HepG2 (cell line): ENCODE data around the gene DYDC2. TPM values are rescaled to one million over a fixed set of nuclear protein-coding genes. Genes with fewer than 3 reads are reported as not detected.

ENCODE experiments used
- ATAC-seq: fragments of 200-7000 bp; cut with Tn5 transposase; 3 replicates; pipeline ENCODE4 v1.9.1; 2020; ENCODE audit warnings: mild to moderate bottlenecking, moderate library complexity
- BruUV-seq: library from RNA; stranded (reverse); fragments of 400-500 nt; replicated peaks from 2 replicates; lab custom pipeline; 2021; lab: Mats Ljungman, UMichigan
- CTCF ChIA-PET: fragments of 300-600 bp; formaldehyde crosslinking; extraction: SDS; loops from one replicate; lab custom pipeline; 2021; ENCODE audit warnings: low total read pairs, inconsistent platforms, low intra/inter-chr PET ratio; lab: Yijun Ruan, JAX
- POLR2A ChIA-PET: fragments of 350-600 bp; sonication (Branson Sonifier 250); formaldehyde crosslinking; loops from one replicate; lab custom pipeline; 2020; ENCODE audit warnings: antibody characterized with exemption, inconsistent platforms; lab: Yijun Ruan, JAX
- DNase-seq: peaks from one replicate; pipeline ENCODE4 v3.0.0-alpha.2; 2015; ENCODE audit warnings: low spot score
- FAIRE-seq: peaks from 3 replicates; lab custom pipeline; 2011; peaks lifted over from hg19 to GRCh38; lab: Jason Lieb, UNC
- H2AFZ ChIP-seq: one replicate; pipeline ENCODE4 v1.6.1; 2011; ENCODE audit warnings: low read length, inconsistent platforms
- H3K27ac ChIP-seq: fragments of 300-600 bp; 3 replicates; pipeline ENCODE4 v1.8.0; 2011; ENCODE audit warnings: mixed run types, mild to moderate bottlenecking, mixed read lengths, low read length, inconsistent platforms; ENCODE audit not compliant: insufficient read depth; ENCODE audit errors: extremely low read length
- H3K27me3 ChIP-seq, 2 experiments: fragments of 200-600 bp in 1 of 2; 2 replicates in 1 of 2; 3 replicates in 1 of 2; pipeline versions ENCODE4 v1.6.0 to v1.8.0; 2011; ENCODE audit warnings: low read length in 2 of 2, mild to moderate bottlenecking in 2 of 2, moderate library complexity in 2 of 2, inconsistent platforms in 1 of 2; ENCODE audit not compliant: insufficient read depth in 2 of 2, control insufficient read depth in 1 of 2
- H3K36me3 ChIP-seq, 2 experiments: fragments of 200-600 bp in 1 of 2; replicated peaks in 1 of 2; 2 replicates in 1 of 2; 3 replicates in 1 of 2; pipeline versions ENCODE4 v1.5.1 to v1.8.0; 2011; ENCODE audit warnings: low read length in 2 of 2, inconsistent platforms in 1 of 2; ENCODE audit not compliant: insufficient read depth in 2 of 2, control insufficient read depth in 1 of 2
- H3K4me1 ChIP-seq: 2 replicates; pipeline ENCODE4 v1.5.1; 2012; ENCODE audit warnings: low read length, inconsistent platforms; ENCODE audit not compliant: insufficient read depth
- H3K4me2 ChIP-seq: 2 replicates; pipeline ENCODE4 v1.6.0; 2011; ENCODE audit warnings: low read depth, low read length, inconsistent platforms
- H3K4me3 ChIP-seq, 3 experiments: fragments of 200-600 bp in 1 of 3; sonication (generic), shearing (Covaris generic) in 1 of 3; replicated peaks in 1 of 3; 2 replicates each; pipeline ENCODE4 v1.5.1; 2011 to 2016; ENCODE audit warnings: low read length in 3 of 3, inconsistent platforms in 2 of 3, low read depth in 2 of 3, mild to moderate bottlenecking in 2 of 3, control low read depth in 1 of 3, mixed read lengths in 1 of 3; ENCODE audit not compliant: insufficient read depth in 1 of 3
- H3K79me2 ChIP-seq: one replicate; pipeline ENCODE4 v1.6.1; 2011; ENCODE audit warnings: low read length, inconsistent platforms; ENCODE audit not compliant: insufficient read depth
- H3K9ac ChIP-seq: 2 replicates; pipeline ENCODE4 v1.6.0; 2011; ENCODE audit warnings: mild to moderate bottlenecking, low read depth, low read length, inconsistent platforms; ENCODE audit not compliant: insufficient read depth
- H3K9me3 ChIP-seq: 2 replicates; pipeline ENCODE4 v1.5.1; 2012; ENCODE audit warnings: mild to moderate bottlenecking, low read length
- H4K20me1 ChIP-seq: 2 replicates; pipeline ENCODE4 v1.6.0; 2011; ENCODE audit warnings: inconsistent platforms, mild to moderate bottlenecking, low read length, moderate library complexity; ENCODE audit not compliant: insufficient read depth
- ATF3 ChIP-seq: sonication (generic); formaldehyde crosslinking; IDR thresholded peaks from 2 replicates; pipeline ENCODE4 v1.4.0; 2020; ENCODE audit warnings: missing genetic modification reagents
- ATF6 ChIP-seq: sonication (generic); formaldehyde crosslinking; conservative IDR thresholded peaks from 2 replicates; pipeline ENCODE4 v1.4.0; 2020; ENCODE audit warnings: missing genetic modification reagents
- DPF2 ChIP-seq: sonication (generic); formaldehyde crosslinking; IDR thresholded peaks from 2 replicates; pipeline ENCODE4 v1.4.0; 2020; ENCODE audit warnings: mild to moderate bottlenecking, low read depth, missing genetic modification reagents, borderline replicate concordance
- FUBP1 ChIP-seq: sonication (generic); formaldehyde crosslinking; IDR thresholded peaks from 2 replicates; pipeline ENCODE4 v1.5.1; 2020; ENCODE audit warnings: missing genetic modification reagents, mild to moderate bottlenecking, borderline replicate concordance
- NKX3-1 ChIP-seq: sonication (generic); formaldehyde crosslinking; IDR thresholded peaks from 2 replicates; pipeline ENCODE4 v1.5.0; 2020; ENCODE audit warnings: missing genetic modification reagents
- PHB2 ChIP-seq: fragments of 450-650 bp; IDR thresholded peaks from 2 replicates; pipeline ENCODE4 v1.6.1; 2018; ENCODE audit not compliant: partially characterized antibody
- ZBTB34 ChIP-seq: sonication (generic); formaldehyde crosslinking; IDR thresholded peaks from 2 replicates; pipeline ENCODE4 v1.8.0; 2022; ENCODE audit warnings: mild to moderate bottlenecking, missing genetic modification reagents
- ZMAT5 ChIP-seq: sonication (generic); formaldehyde crosslinking; IDR thresholded peaks from 2 replicates; pipeline ENCODE4 v1.5.0; 2020; ENCODE audit warnings: mild to moderate bottlenecking, low read depth, missing genetic modification reagents, borderline replicate concordance
- ZNF30 ChIP-seq: sonication (generic); formaldehyde crosslinking; IDR thresholded peaks from 2 replicates; pipeline ENCODE4 v1.5.0; 2020; ENCODE audit warnings: mild to moderate bottlenecking, missing genetic modification reagents
- ZNF34 ChIP-seq: sonication (generic); formaldehyde crosslinking; IDR thresholded peaks from 2 replicates; pipeline ENCODE4 v1.4.0; 2020; ENCODE audit warnings: mild to moderate bottlenecking, missing genetic modification reagents, borderline replicate concordance
- WGBS: methylation state at CpG from one replicate; pipeline ENCODE4 v1.1.6; 2017; ENCODE audit warnings: low lambda C conversion rate; 5-methylcytosine and 5-hydroxymethylcytosine counted together
- in situ Hi-C: cut with HindIII; loops from 2 replicates; pipeline ENCODE4 v1.10.0; 2017; ENCODE audit warnings: low pct_unique_long_range_greater_than_20kb; ENCODE audit not compliant: extremely low pct_ligation_motif_present
- intact Hi-C: fragments of 100-400 bp; cut with micrococcal nuclease; formaldehyde crosslinking; loops from one replicate; pipeline ENCODE4 v1.10.0; 2022; ENCODE audit not compliant: unreplicated experiment
- polyA plus RNA-seq, 8 experiments: library from polyadenylated mRNA; depleted of rRNA in 3 of 8; stranded (reverse) in 7 of 8; unstranded in 1 of 8; fragments of >200 nt; fragmentation: Illumina TruSeq in 4 of 8; extraction: Trizol in 4 of 8; gene quantifications; 2 replicates each; pipeline versions ENCODE4 v1.2.1 to v1.2.3, GENCODE V29; 2011 to 2016; ENCODE audit warnings: low read depth in 4 of 8, missing spikeins in 1 of 8, mixed read lengths in 1 of 8; ENCODE audit not compliant: insufficient read depth in 1 of 8
- total RNA-seq, 5 experiments: library from RNA; depleted of rRNA; stranded (reverse); fragments of >200 nt; fragmentation: Illumina TruSeq; extraction: Trizol; gene quantifications; 2 replicates each; pipeline ENCODE4 v1.2.3, GENCODE V29; 2016; ENCODE audit warnings: low read depth in 1 of 5

The DYDC2 gene
- total and polyA plus RNA-seq, 2 of the 13 experiments (the other 11 are each of a cell fraction or from before 2014, with no cell fraction given): 0.98 to 2.3 TPM

- CTCF ChIA-PET: no interaction called here
- Histone ChIP-seq H3K79me2 (no peaks in the 10 kb centered on the region), H3K27me3 (no peaks in the 10 kb centered on the region), H3K36me3 (no peaks in the 10 kb centered on the region), H3K4me1 (peaks cover 24% of the 10 kb centered on the region), H3K27ac (no peak overlapping the region), H3K4me3 (no peak overlapping the region), H4K20me1 (no peaks in the 10 kb centered on the region), H2AFZ (no peak overlapping the region), H3K9me3 (no peaks in the 10 kb centered on the region), H3K9ac (no peak overlapping the region), H3K4me2 (peak overlapping the region; percentile 14; the same call in 1 of the 2 replicates)
- no TSS peak for BruUV-seq
- FAIRE-seq (no peak), ATAC-seq (no peak), DNase-seq (no peak)
- intact Hi-C loops (no loop called here), in situ Hi-C loops (no loop called here)
- TF ChIP-seq ZMAT5 (CRISPR knock-in tag) (no peak), ATF6 (no peak), ZNF30 (no peak), ZBTB34 (CRISPR knock-in tag) (no peak), FUBP1 (CRISPR knock-in tag) (no peak), ATF3 (CRISPR knock-in tag) (no peak), ZNF34 (CRISPR knock-in tag) (no peak), DPF2 (CRISPR knock-in tag) (no peak), PHB2 (no peak), NKX3-1 (CRISPR knock-in tag) (no peak)
- WGBS: 3% methylated on average over 2 of the region's 2 CpGs
- POLR2A ChIA-PET: no interaction called here
Measured at GRCh38 chr10:80373502-80373901, 16.9 kb downstream of the DYDC2 start.
